Lung (tissue), 12 donors: ENCODE measurements around the gene IQSEC1. TPM values are rescaled to one million over a fixed set of nuclear protein-coding genes. Genes with fewer than 3 reads are reported as not detected.

ENCODE experiments used
- ATAC-seq: fragments of 200-7000 bp; cut with Tn5 transposase; one replicate; pipeline ENCODE4 v1.9.1; 2020; ENCODE audit warnings: moderate number of reproducible peaks; ENCODE audit not compliant: insufficient read depth, low FRiP score
- DNase-seq, 3 donors: peaks; one replicate each; pipeline ENCODE4 v3.0.0-alpha.2; 2013 to 2017
- H3K27ac ChIP-seq, 2 donors: one replicate each; pipeline ENCODE4 v1.5.1; 2013; ENCODE audit warnings: mild to moderate bottlenecking in 2 of 2, moderate library complexity in 2 of 2, control low read depth in 1 of 2, inconsistent platforms in 1 of 2, low read depth in 1 of 2, low read length in 1 of 2
- H3K27me3 ChIP-seq, 3 donors: one replicate each; pipeline ENCODE4 v1.5.1; 2013; ENCODE audit warnings: low read length in 2 of 3; ENCODE audit not compliant: control insufficient read depth in 3 of 3, insufficient read depth in 3 of 3
- H3K36me3 ChIP-seq, 4 donors: one replicate each; pipeline ENCODE4 v1.5.1; 2013; ENCODE audit warnings: low read length in 4 of 4, mild to moderate bottlenecking in 1 of 4, moderate library complexity in 1 of 4; ENCODE audit not compliant: control insufficient read depth in 4 of 4, insufficient read depth in 4 of 4
- H3K4me1 ChIP-seq, 5 donors: one replicate each; pipeline ENCODE4 v1.5.1; 2013; ENCODE audit warnings: low read length in 5 of 5, mild to moderate bottlenecking in 2 of 5, moderate library complexity in 1 of 5; ENCODE audit not compliant: control insufficient read depth in 5 of 5, insufficient read depth in 5 of 5
- H3K4me3 ChIP-seq: one replicate; pipeline ENCODE4 v1.5.1; 2013; ENCODE audit warnings: mild to moderate bottlenecking, control low read depth, moderate library complexity
- H3K9ac ChIP-seq, 2 donors: one replicate each; pipeline ENCODE4 v1.5.1; 2013; ENCODE audit warnings: low read length in 2 of 2, control low read depth in 1 of 2; ENCODE audit not compliant: insufficient read depth in 1 of 2
- H3K9me3 ChIP-seq, 4 donors: one replicate each; pipeline ENCODE4 v1.5.1; 2013; ENCODE audit warnings: low read length in 3 of 4, mild to moderate bottlenecking in 1 of 4, moderate library complexity in 1 of 4; ENCODE audit not compliant: control insufficient read depth in 4 of 4, insufficient read depth in 3 of 4
- CTCF ChIP-seq: IDR thresholded peaks from 2 replicates; pipeline ENCODE4 v1.5.1; 2012; ENCODE audit warnings: mild to moderate bottlenecking; ENCODE audit errors: control extremely low read depth, extremely low read depth
- WGBS, 2 donors: extraction: QIAGEN DNeasy Blood & Tissue Kit; methylation state at CpG; one replicate each; pipeline ENCODE4 v1.1.7; 2013; 5-methylcytosine and 5-hydroxymethylcytosine counted together
- polyA plus RNA-seq, 2 donors: library from polyadenylated mRNA; stranded (reverse); fragments of 200-250 nt; gene quantifications; one replicate each; pipeline ENCODE4 v1.2.1, GENCODE V29; 2013
- total RNA-seq, 2 donors: library from RNA; depleted of rRNA in 1 of 2; stranded (reverse); fragments of >200 nt in 1 of 2; gene quantifications; one replicate each; pipeline ENCODE4 v1.2.1, GENCODE V29; 2014 to 2021
- donor health status: control.
- donor health status: control.
- donor health status: Bipolar disorder and iron deficiency.
- donor health status: healthy.
- donor health status: DM: yes; HTN: yes; CAD: no.

The IQSEC1 gene
- total and polyA plus RNA-seq, 4 donors, result 13.9 to 69.1 (median 31.1) TPM

GRCh38 chr3:12901623-12902045, 171.6 kb downstream of the IQSEC1 start:
- WGBS, 2 donors, result 83 to 84% methylated on average over 6 of the region's 6 CpGs
- DNase-seq (no peak), ATAC-seq (no peak)
- Histone ChIP-seq H3K27ac (no peak overlapping the region), H3K4me1 (peaks cover 0 to 17% (median 0%) of the 10 kb centered on the region in 5 donors), H3K9me3 (no peaks in the 10 kb centered on the region), H3K27me3 (no peaks in the 10 kb centered on the region), H3K36me3 (peaks cover 4 to 65% (median 19%) of the 10 kb centered on the region in 4 donors), H3K9ac (no peak overlapping the region), H3K4me3 (no peak overlapping the region)
- TF ChIP-seq CTCF, result no peak

GRCh38 chr3:12900885-12901411, 172.3 kb downstream of the IQSEC1 start:
- peaks cover 4 to 59% (median 16%) of the 10 kb centered on the region in 4 donors for H3K36me3 ChIP-seq
- no peaks in the 10 kb centered on the region for H3K9me3 ChIP-seq
- WGBS, 2 donors, result 95 to 99% methylated on average over 20 to 22 of the region's 22 CpGs
- DNase-seq (no peak), ATAC-seq (no peak)
- peaks cover 0 to 17% (median 0%) of the 10 kb centered on the region in 5 donors for H3K4me1 ChIP-seq
- H3K4me3 ChIP-seq, result no peak overlapping the region
- no peaks in the 10 kb centered on the region for H3K27me3 ChIP-seq
- H3K9ac ChIP-seq, result no peak overlapping the region
- H3K27ac ChIP-seq, result no peak overlapping the region
- no peak for TF ChIP-seq CTCF

GRCh38 chr3:12898965-12899755, 174.1 kb downstream of the IQSEC1 start:
- H3K27me3 ChIP-seq, result no peaks in the 10 kb centered on the region
- no peak for TF ChIP-seq CTCF
- no peak overlapping the region for H3K4me3 ChIP-seq
- no peaks in the 10 kb centered on the region for H3K9me3 ChIP-seq
- no peak overlapping the region for H3K9ac ChIP-seq
- ATAC-seq (no peak), DNase-seq (no peak)
- peaks cover 4 to 46% (median 8%) of the 10 kb centered on the region in 4 donors for H3K36me3 ChIP-seq
- H3K27ac ChIP-seq, result no peak overlapping the region
- peaks cover 0 to 17% (median 5%) of the 10 kb centered on the region in 5 donors for H3K4me1 ChIP-seq
- WGBS, 2 donors, result 94 to 96% methylated on average over 40 of the region's 40 CpGs
